HG02885 (cell line): ENCODE data around the gene RIMBP2.
"Not testable (repeated sequence)": the region's sequence is repeated elsewhere in the genome, so short reads cannot be mapped to it uniquely, and the experiment has no call there.

Experiments
- ATAC-seq: cut with Tn5 transposase; IDR thresholded peaks from one replicate; pipeline ENCODE4 v1.9.1; 2021; ENCODE audit warnings: mild to moderate bottlenecking; ENCODE audit not compliant: unreplicated experiment, poor library complexity

The RIMBP2 gene

GRCh38 chr12:130715998-130716968, at the start of gene RIMBP2:
Gene RIMBP2, minus strand, starts transcription at chr12:130716299. Its CDS starts 237,286 bp downstream, at chr12:130479013.
- no peak for ATAC-seq

GRCh38 chr12:130765186-130765659, 49.1 kb upstream of the RIMBP2 start:
- ATAC-seq, result no peak

GRCh38 chr12:130764475-130765185, 48.5 kb upstream of the RIMBP2 start:
- ATAC-seq, result no peak

- ATAC-seq, result no peak
Measured at GRCh38 chr12:130764073-130764472, 48.0 kb upstream of the RIMBP2 start.

- no peak for ATAC-seq
Measured at GRCh38 chr12:130762319-130762675, 46.2 kb upstream of the RIMBP2 start.

- ATAC-seq, result peak; percentile 61
Measured at GRCh38 chr12:130761537-130762318, 45.6 kb upstream of the RIMBP2 start.

- ATAC-seq, result no peak
Measured at GRCh38 chr12:130754234-130754901, 38.3 kb upstream of the RIMBP2 start.

- no peak for ATAC-seq
Measured at GRCh38 chr12:130752692-130753230, 36.7 kb upstream of the RIMBP2 start.

GRCh38 chr12:130752037-130752436, 35.9 kb upstream of the RIMBP2 start:
- not testable (repeated sequence) for ATAC-seq

- no peak for ATAC-seq
Measured at GRCh38 chr12:130748786-130749185, 32.7 kb upstream of the RIMBP2 start.

GRCh38 chr12:130747867-130748740, 32.0 kb upstream of the RIMBP2 start:
- peak; percentile 86 for ATAC-seq

GRCh38 chr12:130746546-130746945, 30.4 kb upstream of the RIMBP2 start:
- ATAC-seq, result no peak

- no peak for ATAC-seq
Measured at GRCh38 chr12:130745921-130746320, 29.8 kb upstream of the RIMBP2 start.

GRCh38 chr12:130744274-130744673, 28.2 kb upstream of the RIMBP2 start:
- ATAC-seq, result no peak

- ATAC-seq, result no peak
Measured at GRCh38 chr12:130743606-130744005, 27.5 kb upstream of the RIMBP2 start.

GRCh38 chr12:130743176-130743575, 27.1 kb upstream of the RIMBP2 start:
- ATAC-seq, result no peak

GRCh38 chr12:130742716-130743115, 26.6 kb upstream of the RIMBP2 start:
- no peak for ATAC-seq

GRCh38 chr12:130742112-130742511, 26.0 kb upstream of the RIMBP2 start:
- ATAC-seq, result no peak

GRCh38 chr12:130739571-130739970, 23.5 kb upstream of the RIMBP2 start:
- ATAC-seq, result no peak
